ENCODE data around the gene NRG4. TPM values are rescaled to one million over a fixed set of nuclear protein-coding genes. Genes with fewer than 3 reads are reported as not detected.

The NRG4 gene
- total and polyA plus RNA-seq, 2 of the 8 experiments (the other 6 are each of a cell fraction or from before 2014, with no cell fraction given) = 0.24 TPM; not detected in 1

GRCh38 chr15:75989875-75990274 is 22.3 kb downstream of the NRG4 start:
- no peaks in the 10 kb centered on the region for H3K79me1 ChIP-seq (ENCODE audit: low read depth, low read length)
- H2BK12ac ChIP-seq (ENCODE audit: low read depth, low read length) = no peak overlapping the region
- H2BK20ac ChIP-seq (ENCODE audit: low read length) = no peak overlapping the region
- H3K56ac ChIP-seq (replicated peaks; ENCODE audit: insufficient read length, low read depth, low read length) = no peak overlapping the region
- H4K5ac ChIP-seq (ENCODE audit: insufficient read length, low read depth, low read length) = no peak overlapping the region
- no peak overlapping the region for H3K9ac ChIP-seq (replicated peaks in 1 of 4; ENCODE audit: extremely low read depth in 1 of 4, low read depth in 3 of 4, low read length in 3 of 4)
- H4K91ac ChIP-seq (replicated peaks; ENCODE audit: insufficient read length, low read length) = no peak overlapping the region
- no peak overlapping the region for H3K14ac ChIP-seq (ENCODE audit: insufficient read length)
- no peak overlapping the region for H3K4me2 ChIP-seq (ENCODE audit: insufficient read depth in 1 of 2, low read depth in 2 of 2, low read length in 2 of 2)
- H3K23ac ChIP-seq (ENCODE audit: insufficient read length) = no peak overlapping the region
- H3K27ac ChIP-seq (ENCODE audit: low read depth, low read length) = no peak overlapping the region
- no peaks in the 10 kb centered on the region for H4K20me1 ChIP-seq (replicated peaks in 1 of 2; ENCODE audit: control insufficient read depth in 1 of 2, insufficient read depth in 2 of 2, low read length in 2 of 2)
- H2BK5ac ChIP-seq (ENCODE audit: low read depth, low read length) = no peak overlapping the region
- no peak overlapping the region for H3K4ac ChIP-seq (replicated peaks; ENCODE audit: insufficient read length, low read depth, low read length)
- no peaks in the 10 kb centered on the region for H3K23me2 ChIP-seq (ENCODE audit: low read depth, low read length)
- H3K36me3 ChIP-seq (ENCODE audit: control insufficient read depth in 2 of 4, insufficient read depth in 4 of 4, low read length in 3 of 4) = no peaks in the 10 kb centered on the region
- no peaks in the 10 kb centered on the region for H3K4me1 ChIP-seq (replicated peaks in 1 of 4; ENCODE audit: control insufficient read depth in 3 of 4, insufficient read depth in 4 of 4, low read length in 3 of 4)
- H3K18ac ChIP-seq (ENCODE audit: extremely low read depth, low read length) = no peak overlapping the region
- H3K27me3 ChIP-seq (replicated peaks in 1 of 4; ENCODE audit: control insufficient read depth in 3 of 4, extremely low read depth in 1 of 4, insufficient read depth in 3 of 4, low read length in 3 of 4) = no peaks in the 10 kb centered on the region
- CTCF ChIA-PET (ENCODE audit: partially characterized antibody) = interaction anchor here (1.0 to 1.7 kb wide), 4 partner anchors 10 to 158 kb away, joined by 3 to 6 read pairs (median 4); no protein-coding TSS in a partner anchor
- FAIRE-seq (no peak), DNase-seq (ENCODE audit: low read depth in 1 of 2, low spot score in 2 of 2) (no peak)
- no peak overlapping the region for H3K4me3 ChIP-seq (ENCODE audit: extremely low read depth in 1 of 4, insufficient read depth in 2 of 4, low read depth in 3 of 4, low read length in 4 of 4)
- no peak overlapping the region for H2AK5ac ChIP-seq (ENCODE audit: low read depth, low read length)
- peak overlapping the region; percentile 23; the same call in 1 of the 2 replicates for H2AFZ ChIP-seq (ENCODE audit: low read length)
- no peak overlapping the region for H4K8ac ChIP-seq (ENCODE audit: extremely low read depth, insufficient read depth, low read length)
- no peak overlapping the region for H2BK120ac ChIP-seq (replicated peaks; ENCODE audit: low read depth, low read length)
- no peaks in the 10 kb centered on the region for H3K79me2 ChIP-seq (ENCODE audit: control insufficient read depth in 1 of 2, insufficient read depth in 2 of 2, low read length in 2 of 2)
- no peaks in the 10 kb centered on the region for H3K9me3 ChIP-seq (ENCODE audit: insufficient read depth in 2 of 2, low read depth in 1 of 2, low read length in 1 of 2)
- POLR2A ChIA-PET (ENCODE audit: partially characterized antibody) = no interaction called here
- WGBS, 2 experiments (ENCODE audit: extremely low coverage in 1 of 2, insufficient coverage in 1 of 2, insufficient read length in 1 of 2, insufficient replicate concordance in 2 of 2, low coverage in 1 of 2, low lambda C conversion rate in 2 of 2, missing lambda C conversion rate in 1 of 2) = 86% methylated on average over 7 of the region's 7 CpGs; no CpG with 5 or more reads in 1 of the 2 experiments
- no peak overlapping the region for H2BK15ac ChIP-seq (ENCODE audit: low read length)
